Neural cell (in vitro differentiated cells): ENCODE results near the gene SLC5A4. TPM values are rescaled to one million over a fixed set of nuclear protein-coding genes. Genes with fewer than 3 reads are reported as not detected.

ENCODE experiments used
- H2AFZ ChIP-seq: fragments of 200-600, 300-800 bp; sonication (generic), shearing (Covaris generic); 2 replicates; pipeline ENCODE4 v1.6.0; 2014; ENCODE audit warnings: low read depth, mild to moderate bottlenecking, antibody characterized with exemption, low read length, moderate library complexity
- H3F3A ChIP-seq: fragments of 200-600 bp; shearing (Covaris generic); 2 replicates; pipeline ENCODE4 v1.6.1; 2016; ENCODE audit warnings: mild to moderate bottlenecking, moderate library complexity, mixed read lengths, antibody characterized with exemption, low read length; ENCODE audit not compliant: insufficient read depth, poor library complexity, severe bottlenecking
- H3K27ac ChIP-seq: fragments of 200-600, 300-800 bp; sonication (generic), shearing (Covaris generic); 2 replicates; pipeline ENCODE4 v1.5.1; 2014; ENCODE audit warnings: mild to moderate bottlenecking, low read length, moderate library complexity
- H3K27me3 ChIP-seq: fragments of 300-800, 200-600 bp; sonication (generic), shearing (Covaris generic); 2 replicates; pipeline ENCODE4 v1.6.0; 2014; ENCODE audit warnings: mild to moderate bottlenecking, low read depth, low read length, moderate library complexity; ENCODE audit not compliant: insufficient read depth
- H3K36me3 ChIP-seq: fragments of 300-800, 200-600 bp; sonication (generic), shearing (Covaris generic); 2 replicates; pipeline ENCODE4 v1.5.1; 2014; ENCODE audit warnings: mild to moderate bottlenecking, antibody characterized with exemption, low read length, moderate library complexity; ENCODE audit not compliant: insufficient read depth
- H3K4me2 ChIP-seq: fragments of 300-800, 200-600 bp; sonication (generic), shearing (Covaris generic); 2 replicates; pipeline ENCODE4 v1.6.0; 2014; ENCODE audit warnings: mild to moderate bottlenecking, low read length
- H3K4me3 ChIP-seq: fragments of 300-800, 200-600 bp; sonication (generic), shearing (Covaris generic); 2 replicates; pipeline ENCODE4 v1.5.1; 2014; ENCODE audit warnings: mild to moderate bottlenecking, low read length, moderate library complexity
- H3K79me2 ChIP-seq: fragments of 200-600 bp; shearing (Covaris generic); replicated peaks from 2 replicates; pipeline ENCODE4 v1.6.0; 2014; ENCODE audit warnings: mild to moderate bottlenecking, low read length, moderate library complexity; ENCODE audit not compliant: insufficient read depth
- H3K9ac ChIP-seq: fragments of 300-800, 200-600 bp; sonication (generic), shearing (Covaris generic); 2 replicates; pipeline ENCODE4 v1.6.1; 2016; ENCODE audit warnings: mild to moderate bottlenecking, low read length, mixed read lengths
- H3K9me2 ChIP-seq: fragments of 200-600 bp; shearing (Covaris generic); 2 replicates; pipeline ENCODE4 v1.6.1; 2016; ENCODE audit warnings: mild to moderate bottlenecking, low read length, mixed read lengths; ENCODE audit not compliant: insufficient read depth
- H3K9me3 ChIP-seq: fragments of 200-600, 300-800 bp; sonication (generic), shearing (Covaris generic); 2 replicates; pipeline ENCODE4 v1.6.1; 2016; ENCODE audit warnings: mild to moderate bottlenecking, mixed run types, low read length, moderate library complexity, mixed read lengths
- H4K20me1 ChIP-seq: fragments of 200-600 bp; shearing (Covaris generic); 2 replicates; pipeline ENCODE4 v1.6.1; 2016; ENCODE audit warnings: mild to moderate bottlenecking, mixed run types; ENCODE audit not compliant: insufficient read depth
- CTCF ChIP-seq: fragments of 450-650 bp; IDR thresholded peaks from 2 replicates; pipeline ENCODE4 v1.5.1; 2014; ENCODE audit warnings: antibody characterized with exemption, mild to moderate bottlenecking, moderate library complexity; ENCODE audit not compliant: poor library complexity, severe bottlenecking
- EP300 ChIP-seq: fragments of 450-650 bp; conservative IDR thresholded peaks from 2 replicates; pipeline ENCODE4 v1.6.1; 2014; ENCODE audit warnings: antibody characterized with exemption, mild to moderate bottlenecking, moderate library complexity; ENCODE audit not compliant: poor library complexity, severe bottlenecking
- EZH2 ChIP-seq: fragments of 200-600, 300-800 bp; shearing (Covaris generic), sonication (generic); IDR thresholded peaks from 2 replicates; pipeline ENCODE4 v1.6.1; 2014; ENCODE audit warnings: antibody characterized with exemption, low read length, borderline replicate concordance, mild to moderate bottlenecking; ENCODE audit not compliant: insufficient read depth, poor library complexity, severe bottlenecking
- MXI1 ChIP-seq: fragments of 450-650 bp; conservative IDR thresholded peaks from 2 replicates; pipeline ENCODE4 v1.6.1; 2014; ENCODE audit warnings: antibody characterized with exemption, mild to moderate bottlenecking; ENCODE audit not compliant: poor library complexity, severe bottlenecking
- POLR2AphosphoS5 ChIP-seq: IDR thresholded peaks from 2 replicates; pipeline ENCODE4 v1.6.1; 2012
- RAD21 ChIP-seq: fragments of 450-650 bp; conservative IDR thresholded peaks from 2 replicates; pipeline ENCODE4 v1.6.1; 2014; ENCODE audit warnings: antibody characterized with exemption, mild to moderate bottlenecking, moderate library complexity
- REST ChIP-seq: IDR thresholded peaks from 2 replicates; pipeline ENCODE4 v1.6.1; 2012; ENCODE audit warnings: borderline replicate concordance
- SMC3 ChIP-seq: fragments of 450-650 bp; conservative IDR thresholded peaks from 2 replicates; pipeline ENCODE4 v1.6.1; 2014; ENCODE audit warnings: antibody characterized with exemption, mild to moderate bottlenecking, moderate library complexity; ENCODE audit not compliant: poor library complexity
- TAF1 ChIP-seq: IDR thresholded peaks from 2 replicates; pipeline ENCODE4 v1.6.1; 2012; ENCODE audit warnings: low read depth
- polyA plus RNA-seq: library from polyadenylated mRNA; depleted of rRNA; stranded (reverse); fragments of >200 nt; gene quantifications from 2 replicates; pipeline ENCODE4 v1.2.3, GENCODE V29; 2014

The SLC5A4 gene
- polyA plus RNA-seq, 1 donor from 2014 or later = not detected

- Histone ChIP-seq H4K20me1 (no peaks in the 10 kb centered on the region), H3K4me3 (no peak overlapping the region), H2AFZ (no peak overlapping the region), H3F3A (no peaks in the 10 kb centered on the region), H3K4me2 (no peak overlapping the region), H3K27ac (no peak overlapping the region), H3K9me2 (no peaks in the 10 kb centered on the region), H3K79me2 (no peaks in the 10 kb centered on the region), H3K36me3 (no peaks in the 10 kb centered on the region), H3K9ac (no peak overlapping the region), H3K9me3 (no peaks in the 10 kb centered on the region), H3K27me3 (no peaks in the 10 kb centered on the region)
- TF ChIP-seq CTCF = no peak
- TF ChIP-seq MXI1 = no peak
- TF ChIP-seq EP300 = no peak
- no peak for TF ChIP-seq EZH2
- no peak for TF ChIP-seq POLR2AphosphoS5
- no peak for TF ChIP-seq SMC3
- no peak for TF ChIP-seq TAF1
- no peak for TF ChIP-seq RAD21
- TF ChIP-seq REST = no peak
Observed at GRCh38 chr22:32236970-32237369, 18.2 kb downstream of the SLC5A4 start.

GRCh38 chr22:32233091-32233490 is 22.1 kb downstream of the SLC5A4 start:
- Histone ChIP-seq H3K9me2 (no peaks in the 10 kb centered on the region), H3K9ac (no peak overlapping the region), H3K9me3 (no peaks in the 10 kb centered on the region), H3K27ac (no peak overlapping the region), H3K4me2 (no peak overlapping the region), H4K20me1 (no peaks in the 10 kb centered on the region), H2AFZ (no peak overlapping the region), H3K79me2 (no peaks in the 10 kb centered on the region), H3K4me3 (no peak overlapping the region), H3K36me3 (no peaks in the 10 kb centered on the region), H3K27me3 (no peaks in the 10 kb centered on the region), H3F3A (no peaks in the 10 kb centered on the region)
- TF ChIP-seq CTCF (no peak), POLR2AphosphoS5 (no peak), REST (no peak), SMC3 (no peak), TAF1 (no peak), EZH2 (no peak), MXI1 (no peak), EP300 (no peak), RAD21 (no peak)
